SHP77 (cell line): ENCODE results near the gene IQGAP1.
"Not testable (repeated sequence)": the region's sequence is repeated elsewhere in the genome, so short reads cannot be mapped to it uniquely, and the experiment has no call there.

Source experiments
- DNase-seq, 2 experiments: peaks; one replicate each; lab custom pipeline; 2025; lab: John Stamatoyannopoulos, UW

The IQGAP1 gene

DNA sequence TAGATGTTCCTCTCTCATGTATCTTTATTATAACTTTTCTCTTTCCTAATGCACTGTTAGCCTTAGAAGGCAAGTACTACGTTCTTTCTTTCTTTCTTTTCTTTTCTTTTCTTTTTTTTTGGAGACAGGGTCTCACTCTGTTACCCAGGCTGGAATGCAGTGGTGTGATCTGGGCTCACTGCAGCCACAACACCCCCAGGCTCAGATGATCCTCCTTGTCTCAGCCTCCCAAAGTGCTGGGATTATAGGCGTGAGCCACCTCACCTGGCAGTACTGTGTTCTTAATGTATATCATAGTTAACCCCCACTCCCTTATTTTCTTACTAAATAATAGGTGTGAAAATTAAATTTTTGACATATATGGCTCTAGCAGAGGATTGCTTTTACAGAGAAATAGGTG is 23.1 kb downstream of the IQGAP1 start:
- no peak for DNase-seq

DNA sequence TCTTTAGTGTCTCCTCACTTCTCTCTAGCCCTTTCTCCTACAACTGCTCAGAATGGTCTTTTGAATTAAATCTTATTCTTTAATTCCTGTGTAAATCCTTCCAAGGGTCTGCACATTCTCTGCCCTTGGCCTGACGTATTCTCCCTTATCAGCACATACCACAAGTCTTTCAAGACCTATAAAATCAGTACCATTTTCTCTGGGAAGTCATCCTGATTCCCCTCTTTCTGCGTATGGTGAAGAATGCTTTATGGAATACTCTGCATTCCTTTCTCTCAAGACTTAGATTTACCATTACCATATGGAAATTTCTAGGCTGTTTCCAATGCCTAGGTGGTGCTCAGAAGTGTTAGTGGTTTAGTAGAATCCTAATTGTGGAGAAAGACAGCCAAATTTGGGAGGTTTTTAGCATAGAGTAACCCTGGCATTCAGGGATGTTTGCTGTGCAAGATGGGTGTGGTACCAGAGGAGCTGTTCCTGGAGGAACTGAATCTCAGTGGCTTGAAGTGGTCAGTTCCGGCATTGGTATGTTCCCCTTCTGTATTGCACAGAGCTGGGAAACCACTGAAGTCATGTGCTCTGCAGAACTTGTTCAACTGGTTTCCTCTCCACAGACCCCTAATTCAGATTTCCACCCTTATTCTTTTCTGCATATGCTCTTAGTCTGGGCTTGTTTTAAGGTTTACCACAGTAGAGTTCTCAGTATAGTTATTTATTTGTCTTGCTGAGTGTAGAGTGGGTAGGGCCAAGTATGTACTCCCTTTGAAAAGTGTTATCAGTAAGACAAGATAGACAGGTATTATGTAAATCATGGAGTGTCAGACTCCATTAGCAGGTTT is 24.5 kb downstream of the IQGAP1 start:
- no peak for DNase-seq

DNA sequence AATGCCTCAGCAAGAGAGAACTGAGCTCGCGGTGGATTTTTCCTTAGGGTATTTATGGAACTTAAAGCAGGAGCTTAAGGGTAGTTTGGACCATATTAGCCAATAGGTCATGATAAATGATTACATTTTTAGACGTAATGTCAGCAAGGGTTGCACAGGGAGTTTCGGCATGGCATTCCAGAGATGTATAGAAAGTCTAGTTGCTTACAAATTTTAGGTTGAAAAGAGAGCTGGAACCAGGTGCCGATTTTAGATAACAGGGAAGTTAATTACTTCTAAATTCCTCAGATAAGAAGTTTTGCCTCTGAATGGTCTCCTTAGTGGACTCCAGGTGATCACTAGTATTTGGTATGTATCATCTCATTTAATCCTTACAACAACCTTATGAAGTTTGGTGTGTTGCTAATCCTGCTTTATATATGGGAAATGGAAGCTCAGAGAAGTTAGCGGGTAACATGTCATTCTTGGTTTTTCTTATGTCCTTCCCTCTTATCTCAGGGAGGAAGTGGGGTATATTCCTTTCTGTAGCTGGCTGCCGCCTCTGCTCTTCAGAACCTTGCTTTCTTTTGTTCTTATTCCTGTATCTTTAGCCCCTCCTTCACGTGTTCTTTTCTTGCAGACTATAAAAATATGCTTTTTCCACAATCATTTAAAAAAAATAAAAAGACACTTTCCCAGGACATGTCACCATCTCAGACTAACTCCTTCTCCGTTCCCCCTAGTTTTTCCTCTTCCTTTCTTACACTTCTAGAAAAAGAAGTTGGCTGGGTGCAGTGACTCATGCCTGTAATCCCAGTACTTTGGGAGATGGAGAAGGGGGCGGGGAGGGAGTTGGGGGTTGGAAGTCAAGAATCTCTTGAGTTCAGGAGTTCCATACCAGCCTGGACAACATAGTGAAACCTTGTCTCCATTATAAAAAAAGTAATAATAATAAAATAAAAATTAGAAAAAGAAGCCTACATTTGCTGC is 25.7 kb downstream of the IQGAP1 start:
- no peak for DNase-seq

DNA sequence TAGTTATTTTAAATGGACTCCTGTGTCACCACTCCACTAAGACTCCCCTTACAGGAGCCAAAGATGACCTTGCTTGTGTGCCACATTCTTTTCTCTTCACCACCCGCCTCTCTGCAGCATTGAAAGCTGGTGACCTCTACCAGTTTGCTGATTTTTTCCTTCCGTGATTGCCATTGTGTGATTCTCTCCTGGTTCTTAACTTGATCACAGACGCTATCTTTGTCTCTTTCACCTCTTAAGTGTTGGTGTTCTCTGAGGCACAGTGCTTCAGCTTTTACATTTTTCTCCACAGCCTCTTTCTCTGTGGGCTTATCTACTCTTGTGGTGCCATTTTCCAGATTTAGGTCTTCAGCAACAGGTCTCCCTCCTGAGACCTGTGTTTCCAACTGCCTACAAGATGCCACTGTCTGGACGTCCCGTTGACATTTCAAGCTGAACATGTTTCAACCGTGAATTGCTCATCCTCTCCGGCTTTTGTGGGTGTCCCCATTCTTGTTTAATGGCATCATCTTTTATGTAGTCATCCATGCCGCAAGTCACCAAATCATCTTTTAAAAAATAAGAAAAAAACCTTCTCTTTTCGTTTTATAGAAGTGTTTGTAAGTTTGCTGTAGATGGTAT is 26.5 kb downstream of the IQGAP1 start:
- no peak for DNase-seq

DNA sequence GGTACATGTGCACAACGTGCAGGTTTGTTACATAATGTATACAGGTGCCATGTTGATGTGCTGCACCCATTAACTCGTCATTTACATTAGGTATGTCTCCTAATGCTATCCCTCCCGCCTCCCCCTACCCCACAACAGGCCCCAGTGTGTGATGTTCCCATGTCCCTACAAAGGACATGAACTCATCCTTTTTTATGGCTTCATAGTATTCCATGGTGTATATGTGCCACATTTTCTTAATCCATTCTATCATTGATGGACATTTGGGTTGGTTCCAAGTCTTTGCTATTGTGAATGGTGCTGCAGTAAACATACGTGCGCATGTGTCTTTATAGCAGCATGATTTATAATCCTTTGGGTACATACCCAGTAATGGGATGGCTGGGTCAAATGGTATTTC is 28.0 kb downstream of the IQGAP1 start:
- not testable (repeated sequence) for DNase-seq

DNA sequence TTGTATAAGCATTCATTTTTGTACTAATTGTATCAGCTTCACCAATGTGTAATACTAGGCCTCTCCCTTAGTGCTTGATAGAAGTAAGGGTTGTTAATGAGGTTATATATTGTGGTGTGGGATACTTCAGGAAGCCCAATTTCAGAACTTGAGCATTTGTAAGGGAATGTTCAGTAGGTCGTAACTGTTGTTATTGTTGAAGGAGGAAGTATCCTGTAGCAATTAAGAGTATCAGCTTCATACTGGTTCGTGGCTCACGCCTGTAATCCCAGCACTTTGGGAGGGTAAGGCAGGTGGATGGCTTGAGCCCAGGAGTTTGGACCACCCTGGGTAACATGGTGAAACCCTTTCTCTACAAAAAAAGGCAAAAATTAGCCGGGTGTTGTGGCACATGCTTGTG is 30.6 kb downstream of the IQGAP1 start:
- DNase-seq = no peak

DNA sequence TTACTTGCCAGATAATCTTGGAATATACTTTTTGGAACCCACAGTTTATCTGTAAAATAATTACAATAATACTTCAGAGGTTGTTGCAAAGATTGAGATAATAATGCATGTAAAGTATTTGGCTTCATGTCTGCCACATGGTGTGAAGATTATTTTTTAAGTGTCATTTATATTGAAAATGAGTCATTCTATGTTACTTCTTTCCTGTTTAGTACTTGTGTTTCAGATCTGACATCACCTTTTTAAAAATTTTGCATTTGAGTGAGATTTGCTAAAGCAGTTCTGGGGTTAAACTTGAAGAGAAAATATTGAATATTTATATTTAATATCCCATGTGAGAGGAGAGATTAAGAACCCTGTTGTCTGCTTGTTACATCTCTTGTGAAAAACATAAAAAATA is 31.2 kb downstream of the IQGAP1 start:
- DNase-seq = no peak

DNA sequence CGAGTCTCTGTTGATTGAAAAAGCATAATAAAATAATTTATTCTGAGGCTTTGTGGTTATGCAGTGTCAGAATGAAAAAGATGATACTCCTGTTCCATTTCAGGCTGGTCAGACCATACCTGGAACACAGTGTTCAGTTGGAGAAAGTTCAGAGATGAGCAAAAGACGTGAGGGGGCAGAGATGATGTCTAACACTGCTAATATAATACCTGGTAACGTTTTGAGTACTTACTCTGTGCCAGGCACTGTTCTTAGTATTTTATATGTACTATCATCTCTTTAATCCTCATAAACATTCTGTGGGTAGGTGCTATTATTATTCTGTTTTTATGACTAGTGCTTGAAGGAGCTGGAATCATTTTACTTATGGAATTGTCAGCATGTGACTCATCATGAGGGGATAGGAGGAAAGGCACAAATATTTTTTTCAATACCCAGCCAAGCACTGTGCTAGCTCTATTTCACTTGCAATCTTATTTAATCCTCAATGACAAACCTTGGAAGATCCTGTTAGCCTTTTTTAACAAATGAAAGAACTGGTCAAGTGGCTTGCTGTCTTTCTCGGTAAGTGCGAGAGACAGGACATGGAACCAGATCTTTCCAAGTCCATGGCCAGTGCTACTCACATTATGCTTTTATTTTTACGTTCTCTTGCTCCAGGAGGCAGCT is 31.8 kb downstream of the IQGAP1 start:
- DNase-seq = no peak

DNA sequence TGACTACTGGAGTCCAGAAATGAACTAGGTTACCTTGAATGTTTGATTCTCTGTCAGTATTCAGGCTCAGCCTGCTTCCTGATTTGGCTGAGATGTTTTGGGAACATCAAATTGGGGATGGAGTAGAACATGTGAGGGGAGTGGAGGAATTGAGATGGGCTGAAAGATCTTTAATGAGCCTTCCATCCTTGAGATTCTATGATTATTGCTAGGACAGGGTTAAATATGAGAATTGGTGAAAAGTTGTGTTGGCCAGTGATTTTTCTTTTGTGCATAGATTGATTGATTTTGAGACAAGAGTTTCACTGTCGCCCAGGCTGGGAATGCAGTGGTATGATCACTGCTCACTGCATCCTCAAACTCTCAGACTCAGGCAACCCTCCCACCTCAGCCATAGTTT is 32.4 kb downstream of the IQGAP1 start:
- DNase-seq = no peak

DNA sequence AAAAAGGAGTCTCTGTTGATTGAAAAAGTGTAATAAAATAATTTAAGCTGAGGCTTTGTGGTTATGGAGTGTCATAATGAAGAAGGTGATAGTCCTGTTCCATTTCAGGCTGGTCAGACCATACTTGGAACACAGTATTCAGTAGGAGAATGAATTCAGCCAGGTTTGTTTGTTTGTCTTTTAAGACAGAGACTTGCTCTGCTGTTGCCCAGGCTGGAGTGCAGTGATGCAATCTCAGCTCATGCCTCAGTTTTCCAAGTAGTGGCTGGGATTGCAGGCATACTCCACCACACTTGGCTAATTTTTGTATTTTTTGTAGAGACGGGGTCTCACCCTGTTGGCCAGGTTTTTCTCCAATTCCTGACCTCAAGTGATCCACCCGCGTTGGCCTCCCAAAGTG is 33.5 kb downstream of the IQGAP1 start:
- DNase-seq = no peak

DNA sequence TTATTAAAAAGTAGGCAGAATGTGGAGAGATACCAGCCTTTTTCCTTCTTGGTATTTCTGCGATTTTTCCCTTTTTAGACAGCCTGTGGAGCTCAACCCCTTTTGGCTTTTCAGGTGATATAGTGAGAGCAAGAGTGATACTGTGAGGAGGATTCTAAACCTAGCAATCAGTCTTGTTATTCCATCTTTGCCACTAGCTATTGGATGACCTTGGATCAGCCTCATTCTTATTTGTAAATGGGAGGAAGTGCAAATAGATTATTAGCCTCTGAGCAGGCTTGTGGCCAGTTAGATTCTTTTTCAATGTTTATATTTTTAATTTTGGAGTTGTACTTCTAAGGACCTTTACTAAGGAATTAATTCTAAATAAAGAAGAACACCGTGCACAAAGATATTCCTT is 34.0 kb downstream of the IQGAP1 start:
- no peak for DNase-seq

DNA sequence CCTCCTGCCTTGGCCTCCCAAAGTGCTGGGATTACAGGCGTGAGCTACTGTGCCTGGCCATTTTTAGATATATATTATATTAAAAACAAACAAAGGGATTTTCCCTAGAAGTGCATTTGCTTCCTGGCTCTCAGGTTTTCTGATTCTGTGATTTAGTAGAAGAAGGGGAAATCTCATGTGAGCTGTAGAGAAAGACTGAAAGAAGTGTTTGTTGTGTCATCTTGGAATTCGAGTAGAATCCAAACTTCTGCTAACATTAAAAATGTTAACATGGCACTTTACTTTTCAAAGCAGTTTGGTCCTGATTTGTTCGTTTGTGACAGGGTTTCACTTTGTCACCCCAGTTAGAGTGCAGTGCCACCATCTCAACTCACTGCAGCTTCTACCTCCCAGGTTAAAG is 34.9 kb downstream of the IQGAP1 start:
- no peak for DNase-seq

DNA sequence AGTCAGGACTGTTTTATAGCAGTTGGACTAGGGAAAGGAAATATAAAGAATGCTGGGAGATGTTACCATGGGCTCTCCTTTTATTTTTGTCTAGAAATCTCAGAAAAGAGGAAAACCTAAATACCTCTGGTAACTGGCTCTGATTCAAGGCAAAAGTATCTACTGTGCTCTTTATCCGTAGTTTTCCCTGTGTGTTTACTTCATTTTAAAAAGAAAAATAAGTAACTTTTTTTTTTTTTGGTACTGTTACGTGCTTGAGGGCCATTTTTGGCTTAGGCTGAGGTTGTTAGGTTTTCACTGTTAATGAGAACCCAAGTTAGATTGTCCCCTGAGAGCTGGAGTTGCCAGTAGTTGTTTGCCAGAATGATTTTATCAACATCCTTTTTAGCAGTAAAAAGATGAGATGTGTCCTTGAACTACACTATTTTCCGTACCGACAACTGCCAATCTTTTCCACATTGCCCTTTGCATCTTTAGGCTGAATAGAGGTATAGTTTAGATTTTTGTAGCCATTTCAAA is 35.8 kb downstream of the IQGAP1 start:
- DNase-seq = no peak

DNA sequence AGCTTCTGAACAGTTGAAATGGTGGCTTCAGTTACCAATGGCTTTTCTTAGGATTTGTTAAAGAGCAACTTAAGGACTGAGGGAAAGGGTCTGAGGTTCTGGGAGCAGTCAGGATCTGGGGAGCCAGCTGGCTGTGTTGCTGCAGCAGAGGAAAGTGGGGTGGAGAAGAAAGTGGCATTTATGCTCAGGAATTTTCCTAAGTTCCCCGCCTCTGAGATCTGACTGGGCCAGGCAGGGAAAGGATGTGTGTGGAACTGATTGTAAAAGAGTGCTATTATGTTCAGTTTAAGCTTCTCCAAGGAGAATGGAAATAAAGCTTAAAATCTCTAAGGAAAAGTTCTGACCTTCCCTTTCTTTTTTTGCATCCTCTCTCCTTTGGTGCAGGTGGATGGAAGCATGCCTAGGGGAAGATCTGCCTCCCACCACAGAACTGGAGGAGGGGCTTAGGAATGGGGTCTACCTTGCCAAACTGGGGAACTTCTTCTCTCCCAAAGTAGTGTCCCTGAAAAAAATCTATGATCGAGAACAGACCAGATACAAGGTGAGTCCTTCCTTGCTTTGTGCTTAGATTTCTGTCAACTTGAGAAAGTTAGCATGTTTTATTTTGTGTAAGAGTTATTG is 37.8 kb downstream of the IQGAP1 start:
- DNase-seq = no peak

DNA sequence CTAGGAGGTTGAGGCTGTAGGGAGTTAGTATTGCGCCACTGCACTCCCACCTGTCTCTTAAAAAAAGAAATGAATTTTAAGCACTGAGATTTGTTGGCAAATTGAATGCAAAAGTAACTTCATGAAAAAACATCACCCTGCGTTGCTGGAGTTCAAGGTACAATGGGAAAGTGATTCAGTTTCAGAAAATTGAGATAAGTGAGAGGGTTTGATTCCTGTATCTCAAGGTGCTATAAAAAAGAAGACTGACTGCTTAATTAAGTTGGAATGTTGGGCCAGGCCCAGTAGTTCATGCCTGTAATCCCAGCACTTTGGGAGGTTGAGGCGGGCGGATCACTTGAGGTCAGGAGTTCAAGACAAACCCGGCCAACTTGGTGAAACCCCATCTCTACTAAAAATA is 39.1 kb downstream of the IQGAP1 start:
- no peak for DNase-seq

DNA sequence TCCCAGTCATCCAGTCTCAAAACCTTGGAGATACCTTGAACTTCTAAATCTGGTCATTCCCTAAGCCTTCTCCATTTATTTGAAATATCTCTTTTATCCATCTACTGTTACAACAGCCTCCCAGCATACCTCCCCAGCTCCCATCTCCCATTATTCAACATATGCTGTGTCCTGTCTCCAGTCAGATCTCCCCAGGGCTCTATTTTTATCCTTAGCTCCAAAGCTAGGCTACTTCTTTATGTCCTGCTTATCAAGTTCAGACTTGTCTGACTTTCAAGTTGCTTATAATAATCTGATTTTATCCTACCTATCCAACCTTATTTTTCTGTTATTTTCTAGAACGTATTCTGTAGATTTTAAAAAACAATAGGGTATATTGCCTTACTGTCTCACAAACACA is 44.2 kb downstream of the IQGAP1 start:
- no peak for DNase-seq

DNA sequence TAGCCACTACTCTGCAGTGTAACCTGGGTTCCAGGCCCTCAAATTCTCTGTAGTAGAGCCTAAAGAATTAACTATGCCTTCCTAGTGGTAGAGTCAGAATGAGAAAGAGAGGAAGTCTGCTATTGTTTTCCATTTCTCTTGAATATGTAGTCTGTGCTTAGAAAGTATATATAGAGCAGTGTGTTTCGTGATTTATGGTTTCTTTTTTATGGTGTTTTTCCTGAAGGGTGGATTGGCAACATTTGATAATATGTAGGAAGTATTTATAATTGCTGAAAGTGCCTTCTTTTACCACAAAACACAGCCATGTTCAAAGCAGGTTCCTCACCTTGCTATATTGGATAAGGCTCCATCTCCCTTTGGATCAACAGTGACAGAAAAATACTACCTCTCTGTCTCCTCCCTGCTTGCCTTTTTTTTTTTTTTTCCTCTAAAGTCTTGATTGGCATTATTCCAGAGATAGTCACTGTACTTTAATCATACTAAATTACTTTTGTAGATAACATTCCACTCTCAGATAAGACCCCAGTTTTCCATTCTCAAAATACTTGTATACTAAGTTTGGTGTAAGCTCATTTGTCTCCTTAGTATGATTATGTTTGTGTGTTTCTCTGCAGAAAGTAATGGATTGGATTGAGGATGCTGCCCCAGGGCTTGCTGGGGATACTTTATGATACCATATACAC is 47.8 kb downstream of the IQGAP1 start:
- DNase-seq = no peak

DNA sequence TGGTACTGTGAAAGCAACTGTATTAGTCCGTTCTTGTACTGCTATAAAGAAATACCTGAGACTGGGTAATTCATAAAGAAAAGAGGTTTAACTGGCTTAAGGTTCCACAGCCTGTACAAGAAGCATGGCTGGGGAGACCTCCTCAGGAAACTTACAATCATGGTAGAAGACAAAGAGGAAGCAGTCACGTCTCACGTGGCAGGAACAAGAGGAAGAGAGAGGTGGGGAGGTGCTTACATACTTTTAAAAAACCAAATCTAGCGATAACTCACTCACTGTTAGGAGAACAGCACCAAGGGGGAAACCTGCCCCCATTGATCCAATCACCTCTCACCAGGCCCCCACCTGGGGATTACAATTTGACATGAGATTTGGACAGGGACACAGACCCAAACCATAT is 48.9 kb downstream of the IQGAP1 start:
- DNase-seq = no peak

DNA sequence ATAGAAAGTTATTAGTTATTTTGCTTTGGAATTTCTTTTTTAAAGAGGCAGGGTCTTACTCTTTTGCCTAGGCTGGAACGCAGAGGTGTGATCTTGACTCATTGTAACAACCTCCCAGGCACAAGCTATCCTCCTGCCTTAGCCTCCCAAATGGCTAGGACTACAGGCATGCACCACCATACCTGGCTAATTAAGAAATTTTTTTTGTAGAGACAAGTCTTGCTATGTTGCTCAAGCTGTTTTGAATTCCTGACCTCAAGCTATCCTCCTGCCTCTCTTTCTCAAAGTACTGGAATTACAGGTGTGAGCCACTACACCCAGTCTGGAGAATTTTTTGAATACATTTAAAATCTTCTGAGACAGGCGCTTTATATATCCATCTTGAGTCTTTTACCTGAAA is 49.5 kb downstream of the IQGAP1 start:
- DNase-seq = no peak

DNA sequence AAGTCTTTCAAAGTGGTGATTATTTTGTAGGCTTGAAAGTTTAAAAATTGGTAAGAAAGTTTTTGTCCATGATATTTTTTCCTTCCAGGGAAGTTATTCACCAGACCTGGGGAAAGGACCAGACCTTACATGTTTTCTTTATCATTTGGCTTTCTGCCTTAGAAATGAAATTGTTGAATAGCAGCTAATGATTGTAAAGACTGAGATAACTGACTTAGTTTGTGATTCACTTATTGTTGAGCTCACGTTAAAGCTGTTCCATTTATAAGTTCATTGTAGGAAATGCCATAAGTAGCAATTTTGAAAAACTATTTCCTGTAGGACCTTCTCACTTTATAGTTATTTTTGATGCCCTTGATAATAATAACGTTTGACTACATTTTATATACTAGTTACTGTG is 51.9 kb downstream of the IQGAP1 start:
- no peak for DNase-seq

DNA sequence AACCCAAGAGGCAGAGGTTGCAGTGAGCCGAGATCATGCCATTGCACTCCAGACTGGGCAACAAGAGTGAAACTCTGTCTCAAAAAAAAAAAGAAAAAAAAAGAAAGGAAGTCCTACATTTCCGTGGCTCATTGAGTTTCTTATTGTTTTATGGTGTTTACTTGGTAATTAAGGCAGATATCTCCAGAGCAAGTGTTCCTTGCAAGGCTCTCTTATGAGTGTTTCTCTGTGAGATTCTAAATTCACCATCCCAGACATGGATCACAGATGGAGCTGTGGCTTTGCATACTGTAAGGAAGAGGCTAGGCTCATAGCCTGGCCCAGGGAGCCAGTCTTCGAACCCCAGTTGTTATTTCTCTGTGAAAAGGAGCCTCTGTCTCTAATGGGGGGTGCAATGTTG is 53.0 kb downstream of the IQGAP1 start:
- no peak for DNase-seq
